Measurements from ENCODE around the gene NPAS3. TPM values are rescaled to one million over a fixed set of nuclear protein-coding genes. Genes with fewer than 3 reads are reported as not detected.

Gene NPAS3
- total and polyA plus RNA-seq, 2 of the 8 experiments (the other 6 are each of a cell fraction or from before 2014, with no cell fraction given) = 0.11 to 0.60 TPM

- H4K20me1 ChIP-seq (replicated peaks in 1 of 2; ENCODE audit: control insufficient read depth in 1 of 2, insufficient read depth in 2 of 2, low read length in 2 of 2) = no peaks in the 10 kb centered on the region
- no peaks in the 10 kb centered on the region for H3K23me2 ChIP-seq (ENCODE audit: low read depth, low read length)
- no peaks in the 10 kb centered on the region for H3K36me3 ChIP-seq (ENCODE audit: control insufficient read depth in 2 of 4, insufficient read depth in 4 of 4, low read length in 3 of 4)
- no peak overlapping the region for H3K56ac ChIP-seq (replicated peaks; ENCODE audit: insufficient read length, low read depth, low read length)
- DNase-seq (ENCODE audit: low read depth in 1 of 2, low spot score in 2 of 2) (no peak), FAIRE-seq (no peak)
- no peaks in the 10 kb centered on the region for H3K9me3 ChIP-seq (ENCODE audit: insufficient read depth in 2 of 2, low read depth in 1 of 2, low read length in 1 of 2)
- peak overlapping the region in 1 of 2 experiments; percentile 25; a peak in 1 of 4 replicates for H3K4me2 ChIP-seq (ENCODE audit: insufficient read depth in 1 of 2, low read depth in 2 of 2, low read length in 2 of 2)
- no peak overlapping the region for H2BK15ac ChIP-seq (ENCODE audit: low read length)
- no peak overlapping the region for H2BK5ac ChIP-seq (ENCODE audit: low read depth, low read length)
- WGBS, 2 experiments (ENCODE audit: extremely low coverage in 1 of 2, insufficient coverage in 1 of 2, insufficient read length in 1 of 2, insufficient replicate concordance in 2 of 2, low coverage in 1 of 2, low lambda C conversion rate in 2 of 2, missing lambda C conversion rate in 1 of 2) = 93% methylated on average over 2 of the region's 2 CpGs; no CpG with 5 or more reads in 1 of the 2 experiments
- H4K91ac ChIP-seq (replicated peaks; ENCODE audit: insufficient read length, low read length) = no peak overlapping the region
- no peak overlapping the region for H4K5ac ChIP-seq (ENCODE audit: insufficient read length, low read depth, low read length)
- H2BK120ac ChIP-seq (replicated peaks; ENCODE audit: low read depth, low read length) = no peak overlapping the region
- H2AK5ac ChIP-seq (ENCODE audit: low read depth, low read length) = no peak overlapping the region
- H3K18ac ChIP-seq (ENCODE audit: extremely low read depth, low read length) = no peak overlapping the region
- ChIA-PET POLR2A (ENCODE audit: partially characterized antibody) (no interaction called here), CTCF (ENCODE audit: partially characterized antibody) (interaction anchor here (0.7 kb wide), 1 partner anchor 78 kb away, joined by 4 read pairs; no protein-coding TSS in a partner anchor)
- no peak overlapping the region for H3K9ac ChIP-seq (replicated peaks in 1 of 4; ENCODE audit: extremely low read depth in 1 of 4, low read depth in 3 of 4, low read length in 3 of 4)
- H2BK20ac ChIP-seq (ENCODE audit: low read length) = no peak overlapping the region
- H3K79me1 ChIP-seq (ENCODE audit: low read depth, low read length) = no peaks in the 10 kb centered on the region
- H4K8ac ChIP-seq (ENCODE audit: extremely low read depth, insufficient read depth, low read length) = no peak overlapping the region
- peaks cover 0 to 3% (median 0%) of the 10 kb centered on the region in 4 experiments; a peak in 1 of 7 replicates for H3K4me1 ChIP-seq (replicated peaks in 1 of 4; ENCODE audit: control insufficient read depth in 3 of 4, insufficient read depth in 4 of 4, low read length in 3 of 4)
- no peak overlapping the region for H2AFZ ChIP-seq (ENCODE audit: low read length)
- no peaks in the 10 kb centered on the region for H3K79me2 ChIP-seq (ENCODE audit: control insufficient read depth in 1 of 2, insufficient read depth in 2 of 2, low read length in 2 of 2)
- H3K23ac ChIP-seq (ENCODE audit: insufficient read length) = no peak overlapping the region
- H3K27me3 ChIP-seq (replicated peaks in 1 of 4; ENCODE audit: control insufficient read depth in 3 of 4, extremely low read depth in 1 of 4, insufficient read depth in 3 of 4, low read length in 3 of 4) = no peaks in the 10 kb centered on the region
- H3K27ac ChIP-seq (ENCODE audit: low read depth, low read length) = no peak overlapping the region
- no peak overlapping the region for H2BK12ac ChIP-seq (ENCODE audit: low read depth, low read length)
- no peak overlapping the region for H3K4ac ChIP-seq (replicated peaks; ENCODE audit: insufficient read length, low read depth, low read length)
- no peak overlapping the region for H3K14ac ChIP-seq (ENCODE audit: insufficient read length)
- no peak overlapping the region for H3K4me3 ChIP-seq (ENCODE audit: extremely low read depth in 1 of 4, insufficient read depth in 2 of 4, low read depth in 3 of 4, low read length in 4 of 4)
- TF ChIP-seq KDM1A (IDR thresholded peaks at IDR 0.05; ENCODE audit: borderline replicate concordance, low read length) (no peak), HDAC2 (IDR thresholded peaks at IDR 0.05; ENCODE audit: borderline replicate concordance in 1 of 2, low read depth in 2 of 2, low read length in 2 of 2) (no peak), SP2 (IDR thresholded peaks at IDR 0.05; ENCODE audit: low read length) (no peak), EGR1 (IDR thresholded peaks at IDR 0.05; ENCODE audit: borderline replicate concordance, low read depth, low read length) (no peak), CREB1 (IDR thresholded peaks at IDR 0.05) (no peak), SUZ12 (IDR thresholded peaks at IDR 0.05; ENCODE audit: low read length) (no peak), ASH2L (IDR thresholded peaks at IDR 0.05; ENCODE audit: low read length) (no peak), KDM4A (IDR thresholded peaks at IDR 0.05; ENCODE audit: low read depth, low read length, severe bottlenecking) (no peak), SP4 (IDR thresholded peaks at IDR 0.05; ENCODE audit: low read length) (no peak), SP1 (IDR thresholded peaks at IDR 0.05; ENCODE audit: low read depth, low read length) (no peak), TAF1 (IDR thresholded peaks at IDR 0.05; ENCODE audit: low read depth, low read length) (no peak), FOSL1 (IDR thresholded peaks at IDR 0.05; ENCODE audit: insufficient read depth, low read depth, low read length) (no peak)
Observed at GRCh38 chr14:33584697-33585096, 646.0 kb downstream of the NPAS3 start.

Data from H1 (cell line).